ENCODE measurements around the gene RUSF1.

DNA sequence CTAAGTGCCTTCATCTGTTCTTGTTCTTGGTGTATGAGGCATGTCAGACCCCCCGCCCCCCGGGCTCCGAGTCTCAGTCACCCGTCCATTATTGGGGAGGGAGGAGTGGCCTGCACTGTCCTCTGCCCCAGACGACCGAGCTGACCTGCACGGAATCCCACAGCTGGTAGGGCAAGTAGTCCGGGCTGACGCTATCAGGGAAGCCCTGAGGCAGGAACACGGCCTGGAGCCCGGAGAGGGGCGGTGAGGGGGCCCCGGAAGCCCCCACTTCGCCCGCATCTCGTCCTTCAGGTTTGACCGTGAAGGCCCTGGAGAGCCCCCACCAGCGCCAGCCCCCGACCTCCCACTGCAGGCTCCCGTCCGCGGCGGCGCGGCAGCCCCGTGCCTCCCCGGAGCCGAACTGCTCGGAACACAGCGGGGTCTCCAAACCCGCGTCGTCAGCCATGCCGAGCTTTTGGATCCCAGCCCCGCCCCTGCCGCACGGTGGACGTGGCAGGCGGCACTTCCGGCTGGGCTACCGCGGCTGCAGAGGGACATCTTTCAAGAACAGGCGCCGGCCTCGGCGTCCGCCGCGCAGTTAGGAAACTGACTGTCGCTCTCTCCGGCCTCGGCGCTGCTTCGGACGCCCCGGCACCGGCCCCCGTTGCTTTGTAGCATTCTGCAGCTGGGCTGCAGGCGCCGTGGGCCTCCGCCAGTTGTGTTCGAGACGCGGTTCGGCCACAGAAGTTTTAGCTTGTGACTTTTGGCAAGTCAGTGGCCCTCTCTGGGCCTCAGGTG lies at the start of gene RUSF1:
- TF ChIP-seq, protein P1, sequence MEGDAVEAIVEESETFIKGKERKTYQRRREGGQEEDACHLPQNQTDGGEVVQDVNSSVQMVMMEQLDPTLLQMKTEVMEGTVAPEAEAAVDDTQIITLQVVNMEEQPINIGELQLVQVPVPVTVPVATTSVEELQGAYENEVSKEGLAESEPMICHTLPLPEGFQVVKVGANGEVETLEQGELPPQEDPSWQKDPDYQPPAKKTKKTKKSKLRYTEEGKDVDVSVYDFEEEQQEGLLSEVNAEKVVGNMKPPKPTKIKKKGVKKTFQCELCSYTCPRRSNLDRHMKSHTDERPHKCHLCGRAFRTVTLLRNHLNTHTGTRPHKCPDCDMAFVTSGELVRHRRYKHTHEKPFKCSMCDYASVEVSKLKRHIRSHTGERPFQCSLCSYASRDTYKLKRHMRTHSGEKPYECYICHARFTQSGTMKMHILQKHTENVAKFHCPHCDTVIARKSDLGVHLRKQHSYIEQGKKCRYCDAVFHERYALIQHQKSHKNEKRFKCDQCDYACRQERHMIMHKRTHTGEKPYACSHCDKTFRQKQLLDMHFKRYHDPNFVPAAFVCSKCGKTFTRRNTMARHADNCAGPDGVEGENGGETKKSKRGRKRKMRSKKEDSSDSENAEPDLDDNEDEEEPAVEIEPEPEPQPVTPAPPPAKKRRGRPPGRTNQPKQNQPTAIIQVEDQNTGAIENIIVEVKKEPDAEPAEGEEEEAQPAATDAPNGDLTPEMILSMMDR (IDR thresholded peaks at IDR 0.05; ENCODE audit: borderline replicate concordance, extremely low read depth, low read length, poor library complexity, severe bottlenecking) = peak; percentile 6
- no peak for TF ChIP-seq EZH2 (IDR thresholded peaks at IDR 0.05; ENCODE audit: borderline replicate concordance, low read depth, low read length, severe bottlenecking)

All from DND-41 (cell line).